ENCODE measurements around the gene GNAQ. TPM values are rescaled to one million over a fixed set of nuclear protein-coding genes. Genes with fewer than 3 reads are reported as not detected.

Gene GNAQ
- total and polyA plus RNA-seq, 4 donors: 6.8 to 19.6 (median 12.6) TPM

GRCh38 chr9:77978086-77978781 is 53.4 kb downstream of the GNAQ start:
- Histone ChIP-seq H3K27me3 (ENCODE audit: control insufficient read depth in 4 of 4, insufficient read depth in 4 of 4, low read length in 3 of 4) (no peaks in the 10 kb centered on the region), H3K36me3 (ENCODE audit: control insufficient read depth in 4 of 4, insufficient read depth in 3 of 4, low read depth in 1 of 4, low read length in 3 of 4) (peaks cover 0 to 3% (median 0%) of the 10 kb centered on the region in 4 donors), H3K9ac (ENCODE audit: low read depth in 1 of 2, low read length in 2 of 2) (no peak overlapping the region), H3K27ac (ENCODE audit: low read depth in 1 of 2, low read length in 2 of 2) (no peak overlapping the region), H3K4me3 (ENCODE audit: low read depth in 1 of 3, low read length in 3 of 3) (no peak overlapping the region), H3K9me3 (ENCODE audit: control insufficient read depth in 4 of 4, low read length in 3 of 4) (no peaks in the 10 kb centered on the region), H3K4me1 (ENCODE audit: control insufficient read depth in 4 of 4, insufficient read depth in 4 of 4, low read length in 3 of 4) (peaks cover 4 to 31% (median 19%) of the 10 kb centered on the region in 4 donors)
- no peak for DNase-seq (ENCODE audit: low spot score)
- 77% methylated on average over 3 of the region's 3 CpGs for WGBS
- TF ChIP-seq TAF1 (conservative IDR thresholded peaks at IDR 0.05) (no peak), GABPA (IDR thresholded peaks at IDR 0.05 in 1 of 2, conservative IDR thresholded peaks at IDR 0.05 in 1 of 2) (no peak), ZBTB33 (IDR thresholded peaks at IDR 0.05) (no peak), HNF4G (IDR thresholded peaks at IDR 0.05) (no peak), NR2F2 (IDR thresholded peaks at IDR 0.05) (no peak), FOXA2 (IDR thresholded peaks at IDR 0.05) (no peak), MAX (IDR thresholded peaks at IDR 0.05) (no peak), YY1 (IDR thresholded peaks at IDR 0.05) (no peak), REST (IDR thresholded peaks at IDR 0.05) (no peak), CTCF (IDR thresholded peaks at IDR 0.05; ENCODE audit: low read depth, low read length, missing input control) (no peak), HNF4A (conservative IDR thresholded peaks at IDR 0.05) (no peak), RAD21 (IDR thresholded peaks at IDR 0.05) (no peak), RXRA (IDR thresholded peaks at IDR 0.05) (no peak), EGR1 (IDR thresholded peaks at IDR 0.05; ENCODE audit: low read depth in 2 of 2) (no peak), ATF3 (IDR thresholded peaks at IDR 0.05) (no peak), FOXA1 (IDR thresholded peaks at IDR 0.05) (no peak)
